ENCODE data around the gene CSK. TPM values are rescaled to one million over a fixed set of nuclear protein-coding genes. Genes with fewer than 3 reads are reported as not detected.

Gene CSK
- total RNA-seq, 4 donors from 2014 or later = 8.4 to 23.1 (median 18.2) TPM

GRCh38 chr15:74843891-74844299, 62.0 kb downstream of the CSK start:
- no peaks in the 10 kb centered on the region for H3K9me3 ChIP-seq
- H3K27ac ChIP-seq = peak overlapping the region in 3 of 4 donors; percentile 87 to 95 (median 89)
- WGBS, 2 donors (ENCODE audit: low coverage in 1 of 2) = 30% methylated on average over 2 of the region's 12 CpGs; no CpG with 5 or more reads in 1 of the 2 donors
- TF ChIP-seq, protein P1, sequence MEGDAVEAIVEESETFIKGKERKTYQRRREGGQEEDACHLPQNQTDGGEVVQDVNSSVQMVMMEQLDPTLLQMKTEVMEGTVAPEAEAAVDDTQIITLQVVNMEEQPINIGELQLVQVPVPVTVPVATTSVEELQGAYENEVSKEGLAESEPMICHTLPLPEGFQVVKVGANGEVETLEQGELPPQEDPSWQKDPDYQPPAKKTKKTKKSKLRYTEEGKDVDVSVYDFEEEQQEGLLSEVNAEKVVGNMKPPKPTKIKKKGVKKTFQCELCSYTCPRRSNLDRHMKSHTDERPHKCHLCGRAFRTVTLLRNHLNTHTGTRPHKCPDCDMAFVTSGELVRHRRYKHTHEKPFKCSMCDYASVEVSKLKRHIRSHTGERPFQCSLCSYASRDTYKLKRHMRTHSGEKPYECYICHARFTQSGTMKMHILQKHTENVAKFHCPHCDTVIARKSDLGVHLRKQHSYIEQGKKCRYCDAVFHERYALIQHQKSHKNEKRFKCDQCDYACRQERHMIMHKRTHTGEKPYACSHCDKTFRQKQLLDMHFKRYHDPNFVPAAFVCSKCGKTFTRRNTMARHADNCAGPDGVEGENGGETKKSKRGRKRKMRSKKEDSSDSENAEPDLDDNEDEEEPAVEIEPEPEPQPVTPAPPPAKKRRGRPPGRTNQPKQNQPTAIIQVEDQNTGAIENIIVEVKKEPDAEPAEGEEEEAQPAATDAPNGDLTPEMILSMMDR (IDR thresholded peaks at IDR 0.05) = no peak
- TF ChIP-seq POLR2AphosphoS5 (IDR thresholded peaks at IDR 0.05) (no peak), EP300 (IDR thresholded peaks at IDR 0.05) (no peak), POLR2A (IDR thresholded peaks at IDR 0.05) (no peak)
- no peak for ATAC-seq
- H3K36me3 ChIP-seq = peaks cover 0 to 72% of the 10 kb centered on the region in 2 donors
- peak overlapping the region in 1 of 2 donors; percentile 98 for H3K4me3 ChIP-seq
- peaks cover 0 to 50% (median 21%) of the 10 kb centered on the region in 3 donors for H3K4me1 ChIP-seq
- H3K27me3 ChIP-seq = no peaks in the 10 kb centered on the region

DNA sequence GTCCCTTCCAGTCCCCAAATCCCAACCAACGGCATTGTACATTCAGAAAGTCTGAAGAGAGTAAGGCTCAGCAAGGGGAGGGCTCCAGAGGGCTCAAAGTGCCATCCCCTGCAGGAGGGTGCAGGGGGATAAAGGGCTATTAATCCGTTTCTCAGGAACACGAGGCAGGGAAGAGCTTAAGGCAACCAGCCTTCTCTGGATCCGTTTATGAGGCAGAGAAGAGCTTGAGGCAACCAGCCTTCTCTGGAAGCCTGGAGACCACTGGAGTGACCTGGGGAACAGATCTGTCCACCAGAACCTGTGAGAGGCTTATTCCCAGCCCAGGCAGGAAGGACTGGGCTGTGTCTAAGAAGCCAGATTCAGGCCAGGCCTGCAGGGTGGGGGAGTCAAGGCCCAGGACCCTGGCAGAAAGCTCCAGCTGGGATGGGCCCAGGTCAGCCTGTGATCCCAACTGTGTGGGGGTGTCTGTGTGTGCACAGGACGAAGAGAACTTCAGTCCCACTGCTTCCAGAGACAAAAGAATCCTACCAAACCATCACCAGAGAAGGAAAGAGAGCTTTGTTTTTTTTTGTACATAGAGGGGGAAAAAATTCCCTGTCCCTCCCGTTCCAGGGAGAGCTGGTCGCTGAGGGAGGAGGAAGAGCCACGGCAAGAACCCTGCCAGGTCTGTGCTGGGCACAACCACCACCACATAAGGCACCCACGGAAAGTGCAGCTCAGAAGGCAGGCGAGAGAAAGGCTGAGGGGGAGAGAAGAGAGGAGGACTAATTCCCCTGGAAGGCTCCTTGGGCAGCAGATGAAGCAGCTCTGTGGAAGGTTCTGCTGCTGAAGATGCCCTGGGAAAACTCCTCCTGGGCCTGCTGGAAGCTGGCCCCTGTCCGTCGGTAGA, 62.7 kb downstream of the CSK start:
- Histone ChIP-seq H3K27ac (peak overlapping the region in 3 of 4 donors; percentile 87 to 95 (median 89)), H3K4me1 (peaks cover 0 to 50% (median 21%) of the 10 kb centered on the region in 3 donors), H3K36me3 (peaks cover 0 to 72% of the 10 kb centered on the region in 2 donors), H3K9me3 (no peaks in the 10 kb centered on the region), H3K27me3 (no peaks in the 10 kb centered on the region), H3K4me3 (no peak overlapping the region)
- WGBS, 2 donors (ENCODE audit: low coverage in 1 of 2) = 60 to 88% methylated on average over 1 to 6 of the region's 12 CpGs
- TF ChIP-seq EP300 (IDR thresholded peaks at IDR 0.05) = no peak
- TF ChIP-seq POLR2A (IDR thresholded peaks at IDR 0.05) = no peak
- TF ChIP-seq POLR2AphosphoS5 (IDR thresholded peaks at IDR 0.05) = no peak
- TF ChIP-seq, protein P1 (IDR thresholded peaks at IDR 0.05) = no peak
- no peak for ATAC-seq

DNA sequence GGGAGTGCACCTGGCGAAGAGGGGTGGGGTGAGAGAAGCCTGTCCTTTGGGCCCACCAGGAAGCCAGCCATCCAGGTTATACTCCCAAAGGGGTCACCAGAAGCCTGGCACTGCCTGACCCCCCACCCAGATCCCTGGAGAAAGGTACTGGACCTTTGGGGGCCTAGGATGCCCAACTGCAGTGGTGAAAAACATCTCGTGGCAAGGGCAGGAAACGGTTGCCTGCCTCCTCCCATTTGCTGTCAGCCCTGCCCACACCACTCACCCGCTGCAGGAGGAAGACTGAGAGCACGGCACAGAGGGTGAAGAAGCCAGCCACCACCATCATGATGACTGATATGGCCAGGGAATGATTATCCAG, 63.3 kb downstream of the CSK start:
- Histone ChIP-seq H3K4me1 (peaks cover 0 to 50% (median 21%) of the 10 kb centered on the region in 3 donors), H3K9me3 (no peaks in the 10 kb centered on the region), H3K4me3 (no peak overlapping the region), H3K27ac (peak overlapping the region in 1 of 4 donors; percentile 87), H3K27me3 (no peaks in the 10 kb centered on the region), H3K36me3 (peaks cover 0 to 72% of the 10 kb centered on the region in 2 donors)
- 60 to 86% methylated on average over 1 to 2 of the region's 5 CpGs for WGBS, 2 donors (ENCODE audit: low coverage in 1 of 2)
- TF ChIP-seq POLR2A (IDR thresholded peaks at IDR 0.05) (no peak), POLR2AphosphoS5 (IDR thresholded peaks at IDR 0.05) (no peak), EP300 (IDR thresholded peaks at IDR 0.05) (no peak)
- TF ChIP-seq, protein P1 (IDR thresholded peaks at IDR 0.05) = no peak
- no peak for ATAC-seq

GRCh38 chr15:74845581-74845980, 63.7 kb downstream of the CSK start:
- peaks cover 0 to 49% (median 21%) of the 10 kb centered on the region in 3 donors for H3K4me1 ChIP-seq
- no peak overlapping the region for H3K27ac ChIP-seq
- WGBS, 2 donors (ENCODE audit: low coverage in 1 of 2) = 90 to 100% methylated on average over 1 to 3 of the region's 4 CpGs
- TF ChIP-seq EP300 (IDR thresholded peaks at IDR 0.05) = no peak
- no peak for TF ChIP-seq POLR2AphosphoS5 (IDR thresholded peaks at IDR 0.05)
- no peak for TF ChIP-seq POLR2A (IDR thresholded peaks at IDR 0.05)
- H3K4me3 ChIP-seq = no peak overlapping the region
- H3K36me3 ChIP-seq = peaks cover 0 to 72% of the 10 kb centered on the region in 2 donors
- no peaks in the 10 kb centered on the region for H3K9me3 ChIP-seq
- no peak for ATAC-seq
- H3K27me3 ChIP-seq = no peaks in the 10 kb centered on the region

- Histone ChIP-seq H3K27ac (no peak overlapping the region), H3K9me3 (no peaks in the 10 kb centered on the region), H3K4me3 (no peak overlapping the region), H3K36me3 (peaks cover 0 to 80% of the 10 kb centered on the region in 2 donors), H3K27me3 (no peaks in the 10 kb centered on the region), H3K4me1 (peaks cover 0 to 30% (median 10%) of the 10 kb centered on the region in 3 donors)
- ATAC-seq = no peak
- TF ChIP-seq POLR2A (IDR thresholded peaks at IDR 0.05) (no peak), EP300 (IDR thresholded peaks at IDR 0.05) (no peak), POLR2AphosphoS5 (IDR thresholded peaks at IDR 0.05) (no peak)
- TF ChIP-seq, protein P1 (IDR thresholded peaks at IDR 0.05) = no peak
- 33 to 57% methylated on average over 1 of the region's 3 CpGs for WGBS, 2 donors (ENCODE audit: low coverage in 1 of 2)
Observed at GRCh38 chr15:74847432-74847831, 65.6 kb downstream of the CSK start.
